ENCODE results near the gene PON1.

PON1 gene

GRCh38 chr7:95250571-95250970 lies 73.8 kb downstream of the PON1 start:
- DNase-seq: no peak
